AG20443 (cell line): Measurements from ENCODE around the gene MAMSTR.
A peak's percentile ranks its signal among the peaks of the same experiment; 100 is the strongest.

Experiments used
- DNase-seq: peaks from one replicate; pipeline ENCODE4 v3.0.0; 2012; ENCODE audit warnings: low spot score, mixed read lengths

The MAMSTR gene

GRCh38 chr19:48746110-48746509 is 26.6 kb upstream of the MAMSTR start:
- DNase-seq, result no peak

- DNase-seq, result peak; percentile 79
Measured at GRCh38 chr19:48745208-48745995, 25.9 kb upstream of the MAMSTR start.

GRCh38 chr19:48742096-48742495 is 22.6 kb upstream of the MAMSTR start:
- no peak for DNase-seq

DNA sequence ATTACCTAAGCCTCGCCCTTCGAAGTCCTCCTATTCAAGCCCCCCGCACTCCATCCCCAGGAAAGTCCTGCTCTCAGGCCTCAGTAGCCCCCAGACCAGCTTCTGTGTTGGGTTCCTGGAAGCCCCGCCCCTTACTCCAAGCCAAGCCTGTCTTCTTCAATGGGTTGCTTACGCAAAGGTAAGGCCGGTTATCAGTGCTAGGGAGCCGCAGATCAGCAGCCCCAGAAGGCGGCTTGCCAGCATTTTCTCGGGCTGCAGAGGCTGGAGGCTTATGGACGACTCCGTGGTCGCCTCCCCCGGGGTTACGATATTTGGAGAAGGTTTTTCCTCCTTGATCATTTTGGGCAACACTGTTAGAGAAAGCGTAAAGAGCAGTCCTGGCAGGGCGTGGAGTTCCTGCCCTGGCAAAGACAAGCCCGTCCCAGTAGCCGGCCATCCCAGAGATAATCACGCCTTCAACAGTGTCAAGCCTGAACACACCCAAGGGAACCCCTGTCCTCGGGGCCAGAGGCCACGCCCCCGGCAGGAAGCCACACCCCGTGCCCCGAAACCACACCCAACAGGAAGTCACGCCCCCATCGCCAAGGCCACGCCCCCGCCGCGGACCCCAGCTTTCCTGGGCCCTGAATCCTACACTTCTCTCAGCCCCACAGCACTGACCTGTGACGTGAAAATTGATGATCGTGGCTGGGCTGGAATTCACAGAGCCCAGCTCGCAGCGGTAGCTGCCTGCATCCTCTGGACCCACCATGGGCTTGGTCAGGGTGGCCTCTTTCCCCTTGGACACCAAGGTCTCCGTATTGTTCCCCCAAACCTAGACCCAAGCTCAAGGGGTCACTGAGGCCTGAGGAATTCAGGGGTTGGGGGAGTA is 21.8 kb upstream of the MAMSTR start:
- peak; percentile 50 for DNase-seq

DNA sequence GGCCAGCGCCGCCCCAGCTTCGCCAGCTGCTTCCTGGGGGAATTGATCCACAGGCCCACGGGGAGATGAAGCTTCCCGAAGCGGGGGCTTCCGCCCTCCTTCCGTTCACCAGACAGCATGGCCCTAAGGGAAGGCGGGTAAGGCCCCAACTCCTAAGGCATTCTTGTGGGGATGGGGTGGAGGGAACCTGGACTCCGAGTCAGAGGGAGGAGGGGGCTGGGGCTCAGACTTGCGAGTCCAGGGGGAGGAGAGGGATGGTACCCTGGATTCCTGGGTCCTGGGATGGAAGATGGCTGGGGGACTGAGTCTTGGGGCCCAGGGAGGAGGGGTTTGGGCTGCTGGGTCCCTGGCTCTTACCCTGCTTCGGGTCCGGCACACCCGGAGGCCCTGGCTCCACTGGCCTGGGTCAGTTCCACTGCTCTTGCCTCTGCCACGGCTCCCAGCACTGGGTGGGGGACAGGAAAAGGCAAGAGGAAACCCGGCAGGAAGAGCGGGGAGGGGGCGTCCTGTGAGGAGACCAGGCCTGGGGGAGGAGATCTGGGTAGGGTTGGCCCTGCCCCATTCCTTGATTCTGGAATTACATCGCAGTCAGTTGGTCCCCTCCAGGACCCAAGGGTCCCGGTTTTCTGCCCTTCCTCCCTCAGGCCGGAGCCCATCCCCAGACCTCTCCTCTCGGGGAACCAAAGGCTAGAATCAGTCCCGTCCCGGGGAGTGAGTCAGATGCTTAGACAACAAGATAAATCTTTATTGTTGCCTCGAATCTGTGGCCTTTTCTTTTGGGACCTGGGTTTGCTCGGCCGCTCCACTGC is 20.8 kb upstream of the MAMSTR start, which contains the start of gene RASIP1:
TSS of gene RASIP1 (minus strand) at position 447 of the 809 bp plus-strand sequence. CDS start at position 119, 328 bp downstream.
- no peak for DNase-seq

DNA sequence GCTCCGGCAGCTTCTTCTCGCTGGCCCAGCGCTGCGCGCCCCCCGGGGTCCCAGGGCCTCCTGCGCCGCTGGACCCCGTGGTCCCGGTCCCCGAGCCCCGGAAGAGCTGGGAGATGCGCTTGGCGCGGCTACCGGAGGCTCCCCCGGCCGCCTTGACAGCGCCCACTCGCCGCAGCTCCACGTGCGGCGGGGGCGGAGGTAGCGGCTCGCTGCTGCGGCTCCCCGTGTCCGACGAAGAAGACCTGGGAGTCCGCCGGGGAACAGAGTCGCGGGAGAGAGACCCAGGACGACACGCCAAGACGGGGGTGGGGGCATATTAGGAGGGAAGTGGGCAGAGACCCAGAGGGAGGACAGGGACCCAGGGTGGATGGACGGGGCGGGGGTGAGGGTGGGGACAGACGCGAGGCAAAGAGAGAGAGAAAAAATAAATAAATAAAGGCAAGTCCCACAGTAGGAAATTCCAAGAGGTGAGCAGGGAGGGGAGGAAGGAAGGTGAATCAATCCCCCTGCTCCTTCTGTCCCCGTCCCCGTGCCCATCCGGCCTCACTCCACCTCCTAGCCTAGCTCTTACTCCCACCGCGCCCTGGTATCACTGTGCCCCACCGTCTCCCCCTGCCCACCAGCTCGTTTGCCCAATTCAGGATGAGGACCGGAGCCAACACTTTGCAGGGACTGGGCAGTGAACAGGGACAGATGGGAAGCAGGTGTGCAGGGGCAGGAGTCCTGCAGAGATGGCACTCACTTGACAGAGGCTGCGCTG is 20.1 kb upstream of the MAMSTR start:
- no peak for DNase-seq

DNA sequence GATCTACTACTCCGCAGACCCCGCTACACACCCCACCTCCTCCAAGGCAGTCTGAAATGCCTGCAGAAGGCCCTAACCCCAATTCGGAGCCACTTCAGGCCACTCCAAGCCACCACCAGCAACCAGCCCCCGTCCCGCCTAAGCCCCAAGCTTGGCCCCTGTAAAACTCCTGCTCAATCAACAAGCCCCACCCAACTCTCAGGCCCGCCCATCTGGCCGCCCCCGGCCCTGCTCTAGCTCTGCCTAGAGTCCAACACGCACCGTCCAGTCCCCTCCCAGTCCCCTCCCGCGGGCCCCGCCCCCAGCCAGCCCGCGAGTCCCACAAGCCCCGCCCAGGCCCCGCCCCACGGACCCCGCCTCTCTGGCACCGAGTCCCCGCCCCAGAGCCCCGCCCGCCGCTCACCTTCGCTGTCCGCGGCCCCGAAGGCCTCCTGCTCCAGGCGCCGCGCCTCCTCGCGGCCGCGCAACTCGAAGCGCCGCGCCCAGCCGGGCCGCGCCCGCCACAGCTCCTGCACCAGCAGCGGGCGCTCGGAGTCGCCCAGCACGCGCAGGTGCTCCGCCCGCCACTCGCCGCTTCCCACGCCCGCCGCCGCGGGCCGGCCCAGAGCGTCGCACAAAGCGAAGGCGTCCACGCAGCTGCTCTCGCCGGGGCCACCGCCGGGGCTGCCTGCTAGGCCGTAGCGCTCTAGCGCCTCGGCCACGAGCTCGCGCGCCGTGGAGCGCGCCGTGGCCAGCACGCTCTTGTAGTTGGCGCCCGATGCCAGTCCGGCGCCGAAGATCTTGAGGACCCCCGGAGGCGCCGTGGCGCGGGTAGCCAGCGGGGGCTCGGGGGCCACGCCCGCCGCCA is 19.3 kb upstream of the MAMSTR start:
- peak; percentile 92 for DNase-seq

DNA sequence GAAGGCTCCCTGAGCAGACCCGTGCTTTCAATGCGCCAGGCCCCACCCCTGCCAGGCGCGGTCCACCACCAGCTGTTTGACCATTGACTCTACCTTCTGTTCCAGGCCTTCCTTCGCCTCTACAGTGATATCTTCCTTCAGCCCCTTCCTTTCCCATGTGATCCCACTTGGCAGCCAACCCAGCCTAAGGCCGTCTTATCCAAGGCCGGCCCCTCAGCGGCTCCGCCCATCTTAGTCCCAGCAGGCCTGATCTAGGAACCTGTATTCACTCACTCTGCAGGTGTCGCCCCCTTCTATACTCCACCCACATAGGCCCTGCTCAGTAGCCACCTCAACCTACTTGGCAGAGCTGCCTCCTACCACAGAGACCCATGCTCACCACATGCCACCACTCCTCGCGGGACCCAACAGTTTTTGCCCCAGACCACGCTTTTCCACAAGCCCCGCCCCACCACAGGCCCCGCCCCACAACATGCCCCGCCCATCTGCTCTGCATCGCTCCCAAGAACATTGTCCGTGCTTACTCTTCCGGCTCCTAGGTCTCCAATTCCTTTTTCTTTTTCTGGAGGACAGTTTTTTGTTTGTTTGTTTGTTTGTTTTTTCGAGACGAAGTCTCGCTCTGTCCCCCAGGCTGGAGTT is 18.0 kb upstream of the MAMSTR start:
- DNase-seq, result no peak

- DNase-seq, result no peak
Measured at GRCh38 chr19:48735031-48735615, 15.6 kb upstream of the MAMSTR start.

GRCh38 chr19:48734625-48735024 is 15.1 kb upstream of the MAMSTR start:
- DNase-seq, result no peak

DNA sequence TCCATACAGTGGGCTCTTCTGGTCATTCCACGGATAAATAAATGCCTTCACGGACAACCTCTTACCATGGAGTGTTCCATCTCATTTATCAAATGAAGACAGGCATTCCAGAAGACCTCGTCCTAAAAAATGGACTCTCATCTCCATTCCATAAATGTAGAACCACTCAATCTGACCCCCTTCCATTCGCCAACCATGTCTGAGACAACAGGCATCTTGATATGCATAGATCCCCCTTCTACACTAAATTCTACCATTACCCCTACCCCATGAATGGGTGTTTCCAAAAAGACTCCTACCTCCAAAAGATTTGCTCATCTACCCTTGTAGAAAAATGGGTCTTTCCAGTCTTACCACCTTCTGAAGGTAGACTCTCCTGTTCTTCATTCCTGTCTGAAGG is 11.9 kb upstream of the MAMSTR start:
- DNase-seq, result no peak

DNA sequence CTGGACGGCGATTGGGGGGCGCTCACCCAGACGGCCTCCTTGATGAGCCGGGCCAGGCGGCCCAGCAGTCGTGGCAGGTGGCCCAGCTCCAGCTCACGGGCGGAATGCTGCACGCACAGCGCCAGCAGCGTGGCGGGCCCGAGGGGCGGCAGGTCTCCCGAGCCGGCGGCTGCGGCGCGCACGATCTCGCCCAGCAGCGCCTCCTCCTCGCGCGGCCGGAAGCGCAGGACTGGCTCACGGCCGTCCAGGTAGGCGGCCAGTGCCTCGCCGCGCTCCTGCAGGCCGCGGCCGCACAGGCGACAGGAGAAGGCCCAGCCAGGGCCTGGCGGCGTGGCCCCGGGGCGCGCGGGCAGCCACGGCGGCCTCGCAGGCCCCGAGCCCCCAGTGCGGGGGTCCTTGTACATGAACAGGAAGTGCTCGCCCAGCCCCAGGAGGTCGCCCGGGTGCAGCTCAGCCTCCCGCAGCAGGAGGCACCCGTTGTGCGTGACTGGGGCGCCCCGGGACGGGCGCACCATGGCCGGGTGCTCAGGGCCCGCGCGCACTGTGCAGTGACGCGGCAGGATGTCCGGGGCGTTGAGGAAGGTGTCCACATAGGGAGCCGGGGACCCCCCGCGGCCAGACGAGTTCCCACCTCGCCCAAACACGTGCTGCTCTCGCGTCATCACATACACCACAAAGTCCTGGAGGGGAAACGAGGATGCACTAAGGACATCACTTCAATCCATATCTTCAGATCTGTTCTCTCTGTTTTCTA is 9.6 kb upstream of the MAMSTR start:
- no peak for DNase-seq

DNA sequence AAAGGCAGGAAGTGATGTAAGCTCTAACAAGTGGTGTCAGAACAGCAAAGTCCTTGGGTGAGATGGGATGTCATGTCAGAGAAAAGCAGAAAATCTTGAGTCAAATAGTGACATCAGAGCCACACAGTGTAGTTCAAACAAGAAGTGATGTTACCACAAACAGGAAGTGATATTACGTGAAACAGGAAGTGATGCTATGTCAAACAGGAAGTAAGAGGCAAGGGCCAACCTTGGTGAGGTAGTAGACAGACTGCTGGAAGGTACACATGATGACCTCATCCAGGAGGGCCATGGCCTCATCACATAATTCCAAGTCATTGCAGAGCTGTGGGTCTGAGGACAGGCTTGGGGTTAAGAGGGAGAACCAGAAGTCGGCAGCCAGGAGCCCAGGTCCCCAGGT is 7.0 kb upstream of the MAMSTR start:
- DNase-seq, result no peak

DNA sequence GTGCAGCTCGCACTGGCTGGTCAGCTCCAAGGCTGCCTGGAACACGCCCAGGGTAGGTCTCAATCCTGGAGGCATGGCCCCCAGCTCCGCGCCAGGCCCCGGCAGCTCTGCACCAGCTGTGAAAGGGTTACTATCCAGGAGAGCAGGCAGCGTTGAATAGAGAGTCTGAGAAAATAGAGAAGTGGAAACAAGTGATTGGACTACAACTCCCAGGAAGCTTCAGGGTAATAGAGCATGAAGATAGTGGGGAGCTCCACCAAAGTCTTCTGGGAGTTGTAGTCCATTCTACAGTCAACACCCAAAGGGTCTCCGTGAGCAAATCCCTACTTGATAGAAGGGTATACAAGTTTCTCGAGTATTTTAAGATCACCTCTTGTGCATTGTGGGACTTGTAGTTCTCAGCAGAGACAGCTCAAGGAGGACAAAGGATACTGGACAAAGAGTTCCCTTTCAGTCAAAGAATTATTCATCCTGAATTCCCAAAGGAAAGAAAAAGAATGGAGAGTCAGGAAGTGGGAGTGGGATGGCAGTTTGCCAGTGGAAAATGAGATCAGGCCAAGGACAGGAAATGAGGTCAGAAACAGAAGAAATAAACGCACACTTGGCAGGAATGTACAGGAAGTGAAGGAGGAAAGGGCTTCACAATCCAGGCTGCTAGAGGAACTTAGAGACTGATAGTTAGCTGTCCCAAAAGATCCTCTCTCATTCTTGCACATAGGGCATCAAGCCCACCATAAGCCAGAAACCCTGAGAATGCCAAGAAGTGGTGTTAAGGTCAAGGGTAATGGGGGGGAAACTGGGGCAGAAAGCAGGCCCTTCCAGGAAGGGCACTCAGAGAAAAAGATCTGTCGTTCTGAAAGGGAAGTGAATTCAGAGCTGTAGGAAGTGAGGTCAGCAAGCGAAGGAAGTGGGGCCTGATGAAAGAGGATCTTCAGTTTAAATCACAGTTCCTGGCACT is 5.5 kb upstream of the MAMSTR start:
- peak; percentile 65 for DNase-seq

GRCh38 chr19:48722196-48722708 is 2.7 kb upstream of the MAMSTR start:
- no peak for DNase-seq

DNA sequence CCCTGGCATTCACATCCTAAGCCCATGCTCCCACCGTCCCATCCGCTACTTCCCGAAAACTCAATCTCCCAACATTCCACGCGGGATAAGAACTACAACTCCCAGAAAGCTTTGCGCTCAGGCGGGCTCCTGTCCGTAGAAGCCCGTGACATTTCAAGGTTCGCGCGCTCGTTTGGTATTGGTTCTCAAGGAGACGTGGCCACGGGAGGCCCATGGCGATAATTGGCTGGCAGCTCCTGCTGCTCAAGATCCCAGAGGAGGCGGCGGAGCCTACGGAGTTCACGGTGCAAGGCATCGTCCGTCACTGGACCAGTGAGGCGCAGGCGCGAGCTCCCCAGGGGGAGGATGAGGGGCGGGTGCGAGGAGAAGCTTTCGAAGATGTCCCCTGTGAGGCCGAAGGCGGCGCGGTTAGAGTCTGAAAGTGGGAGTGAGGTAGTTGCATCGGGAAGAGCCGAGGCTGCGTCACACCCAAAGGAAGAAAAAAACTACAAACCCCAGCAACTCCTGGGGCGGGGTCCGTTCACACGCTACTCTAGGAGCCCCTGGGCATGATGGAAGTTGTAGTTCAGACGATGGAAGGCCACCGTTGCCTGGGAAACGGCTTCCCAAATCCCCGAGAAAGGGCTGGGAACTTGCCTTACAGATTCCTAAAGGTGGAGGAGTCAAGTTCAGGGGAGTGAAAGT is 1.2 kb upstream of the MAMSTR start:
- peak; percentile 97 for DNase-seq

DNA sequence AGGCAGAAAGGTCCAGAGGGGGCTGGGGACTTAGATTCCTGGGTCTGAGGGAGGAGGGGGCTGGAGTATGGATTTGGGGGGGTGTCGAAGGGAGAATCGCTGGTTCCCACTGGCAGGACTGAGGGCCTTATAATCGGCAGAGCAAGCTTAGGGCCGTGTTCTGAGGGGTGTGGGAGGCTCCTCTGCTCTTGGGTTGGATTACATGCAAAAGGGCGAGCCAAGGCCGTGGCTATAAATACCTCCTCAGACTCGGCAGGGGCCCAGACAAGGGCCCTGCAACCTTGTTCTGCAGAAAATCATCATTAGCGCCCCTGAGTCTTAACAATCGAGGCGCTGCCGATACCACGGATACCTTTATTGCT is 707 bp upstream of the MAMSTR start:
- no peak for DNase-seq
